HG03196 (cell line): Measurements from ENCODE around the gene HMCN2.

ENCODE experiments used
- ATAC-seq: cut with Tn5 transposase; IDR thresholded peaks from one replicate; pipeline ENCODE4 v1.9.1; 2021; ENCODE audit not compliant: unreplicated experiment

Gene HMCN2

GRCh38 chr9:130265431-130266235 lies at the start of gene HMCN2:
Gene HMCN2, plus strand, starts transcription at chr9:130265760. Its CDS starts 119 bp downstream, at chr9:130265879.
- no peak for ATAC-seq

GRCh38 chr9:130217838-130218237 lies 47.7 kb upstream of the HMCN2 start:
- no peak for ATAC-seq

GRCh38 chr9:130219661-130220096 lies 45.9 kb upstream of the HMCN2 start:
- no peak for ATAC-seq

- no peak for ATAC-seq
Measured at GRCh38 chr9:130220352-130220751, 45.2 kb upstream of the HMCN2 start.

GRCh38 chr9:130222833-130223232 lies 42.7 kb upstream of the HMCN2 start:
- no peak for ATAC-seq

GRCh38 chr9:130225071-130225470 lies 40.5 kb upstream of the HMCN2 start:
- no peak for ATAC-seq

GRCh38 chr9:130225586-130225985 lies 40.0 kb upstream of the HMCN2 start:
- ATAC-seq = no peak

- ATAC-seq = no peak
Measured at GRCh38 chr9:130226112-130226511, 39.4 kb upstream of the HMCN2 start.

- no peak for ATAC-seq
Measured at GRCh38 chr9:130227833-130228232, 37.7 kb upstream of the HMCN2 start.

- no peak for ATAC-seq
Measured at GRCh38 chr9:130229759-130230158, 35.8 kb upstream of the HMCN2 start.

- no peak for ATAC-seq
Measured at GRCh38 chr9:130230631-130231030, 34.9 kb upstream of the HMCN2 start.

- no peak for ATAC-seq
Measured at GRCh38 chr9:130232899-130233586, 32.5 kb upstream of the HMCN2 start.

- ATAC-seq = no peak
Measured at GRCh38 chr9:130233587-130233945, 32.0 kb upstream of the HMCN2 start.

- ATAC-seq = no peak
Measured at GRCh38 chr9:130234340-130235260, 31.0 kb upstream of the HMCN2 start.

GRCh38 chr9:130235558-130236435 lies 29.8 kb upstream of the HMCN2 start:
- no peak for ATAC-seq

GRCh38 chr9:130236436-130236985 lies 29.0 kb upstream of the HMCN2 start:
- ATAC-seq = no peak

- ATAC-seq = no peak
Measured at GRCh38 chr9:130237076-130237475, 28.5 kb upstream of the HMCN2 start.

GRCh38 chr9:130237763-130238524 lies 27.6 kb upstream of the HMCN2 start:
- no peak for ATAC-seq

- ATAC-seq = no peak
Measured at GRCh38 chr9:130239363-130239695, 26.2 kb upstream of the HMCN2 start.
